ENCODE measurements around the gene TBC1D21. TPM values are rescaled to one million over a fixed set of nuclear protein-coding genes. Genes with fewer than 3 reads are reported as not detected.

The TBC1D21 gene
- total and polyA plus RNA-seq, 5 donors from 2014 or later = not detected

DNA sequence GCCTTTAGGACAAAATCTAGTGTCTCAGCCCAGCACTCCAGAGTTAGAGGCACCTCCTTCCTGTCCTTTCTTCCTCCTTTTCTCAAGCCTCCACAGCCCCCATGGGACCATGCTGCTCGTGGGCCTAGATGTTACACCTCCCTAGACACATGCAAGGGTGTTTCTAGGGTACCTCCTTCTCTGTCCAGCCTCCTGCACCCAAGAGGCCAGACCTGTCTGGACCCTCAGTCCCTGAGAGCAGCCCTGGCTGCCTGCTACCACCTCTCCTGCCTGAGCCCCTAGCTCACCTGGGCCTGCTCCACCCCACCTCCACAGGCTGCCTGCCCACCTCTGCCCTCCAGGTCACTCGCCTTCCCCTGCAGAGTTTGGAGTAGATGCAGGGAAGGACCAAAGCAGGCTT is 58.1 kb downstream of the TBC1D21 start:
- H3K9me3 Mint-ChIP-seq = no peaks in the 10 kb centered on the region
- H3K9me3 ChIP-seq (ENCODE audit: control insufficient read depth in 2 of 2, low read length in 2 of 2) = no peaks in the 10 kb centered on the region
- peaks cover 4 to 47% (median 21%) of the 10 kb centered on the region in 4 donors for H3K4me1 Mint-ChIP-seq
- peak overlapping the region in 2 of 4 donors; percentile 45 to 52 for H3K4me3 Mint-ChIP-seq
- no peaks in the 10 kb centered on the region for H3K27me3 ChIP-seq (ENCODE audit: control insufficient read depth, insufficient read depth, low read length)
- H3K4me3 ChIP-seq (ENCODE audit: low read depth, low read length) = no peak overlapping the region
- H3K36me3 ChIP-seq (ENCODE audit: control insufficient read depth, insufficient read depth, low read length) = no peaks in the 10 kb centered on the region
- no peaks in the 10 kb centered on the region for H3K27me3 Mint-ChIP-seq
- no peak overlapping the region for H3K27ac ChIP-seq (ENCODE audit: insufficient read depth, low read length, poor library complexity, severe bottlenecking)
- DNase-seq = no peak
- no peaks in the 10 kb centered on the region for H3K36me3 Mint-ChIP-seq
- no peak for ATAC-seq (ENCODE audit: low read depth in 2 of 2)
- peaks cover 50% of the 10 kb centered on the region for H3K4me1 ChIP-seq (ENCODE audit: control insufficient read depth, insufficient read depth, low read length, poor library complexity, severe bottlenecking)
- peak overlapping the region in 2 of 3 donors; percentile 32 to 73 for H3K27ac Mint-ChIP-seq

DNA sequence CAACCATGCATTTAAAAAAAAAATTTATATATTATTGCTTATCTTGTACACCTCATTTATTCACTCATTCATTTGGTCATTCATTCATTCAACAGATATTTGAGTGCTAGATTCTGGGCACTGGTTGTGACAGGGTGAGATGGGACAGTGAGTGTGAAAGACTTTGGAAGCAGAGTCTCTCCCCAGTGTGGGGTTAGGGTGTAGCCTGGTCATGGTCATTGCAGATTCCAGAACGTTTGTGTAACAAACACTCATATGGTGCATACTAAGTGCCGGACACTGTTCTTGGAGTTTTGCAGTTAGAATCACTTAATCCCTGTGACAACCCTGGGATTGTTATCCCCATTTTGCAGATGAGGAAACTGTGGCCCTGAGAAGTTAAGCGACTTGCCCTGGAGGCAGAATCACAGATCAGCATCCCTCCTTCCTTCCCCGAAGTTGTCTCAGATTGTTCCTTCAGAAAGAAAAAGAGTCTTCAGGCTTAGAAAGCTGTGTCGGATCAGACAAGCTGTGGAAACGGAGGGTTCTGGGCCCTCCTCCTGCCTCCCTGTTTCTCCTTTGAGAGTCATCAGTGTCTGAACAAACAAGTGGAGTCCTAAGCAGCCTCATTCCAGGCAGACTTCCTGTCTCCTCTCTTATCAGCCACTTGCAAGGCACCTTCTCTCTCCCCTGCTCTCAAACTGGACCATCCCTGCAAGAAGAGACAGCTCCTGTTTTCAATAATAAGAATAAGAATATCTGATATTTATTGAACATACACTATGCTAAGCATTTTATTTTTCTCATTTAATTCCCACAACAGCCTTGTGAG is 59.2 kb downstream of the TBC1D21 start:
- H3K27me3 ChIP-seq (ENCODE audit: control insufficient read depth, insufficient read depth, low read length) = no peaks in the 10 kb centered on the region
- no peaks in the 10 kb centered on the region for H3K36me3 Mint-ChIP-seq
- no peaks in the 10 kb centered on the region for H3K27me3 Mint-ChIP-seq

DNA sequence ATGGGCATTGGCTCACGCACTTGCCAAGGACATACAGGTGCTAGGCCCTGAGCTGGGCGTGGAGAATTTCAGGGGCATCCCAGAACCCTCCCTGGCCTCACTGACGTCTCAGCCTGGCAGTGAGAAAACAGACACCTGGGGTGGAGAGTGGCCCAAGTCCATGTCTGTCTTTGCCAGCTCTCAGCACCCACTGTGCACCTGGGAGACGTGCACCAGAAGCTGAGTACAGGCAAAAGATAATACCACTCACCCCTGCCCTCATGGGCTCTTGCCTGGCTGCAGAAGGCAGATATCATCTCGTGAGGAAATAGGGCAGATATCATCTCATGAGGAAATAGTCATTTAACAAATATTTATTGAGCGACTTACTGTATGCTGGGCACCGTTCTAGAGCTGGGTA is 60.9 kb downstream of the TBC1D21 start:
- Mint-ChIP-seq H3K4me3 (peak overlapping the region in 2 of 4 donors; percentile 32 to 34), H3K27me3 (no peaks in the 10 kb centered on the region), H3K36me3 (no peaks in the 10 kb centered on the region), H3K4me1 (peaks cover 0 to 37% (median 12%) of the 10 kb centered on the region in 4 donors), H3K9me3 (no peaks in the 10 kb centered on the region), H3K27ac (peak overlapping the region in 2 of 3 donors; percentile 36 to 52)
- Histone ChIP-seq H3K4me1 (ENCODE audit: control insufficient read depth, insufficient read depth, low read length, poor library complexity, severe bottlenecking) (peaks cover 32% of the 10 kb centered on the region), H3K9me3 (ENCODE audit: control insufficient read depth in 2 of 2, low read length in 2 of 2) (no peaks in the 10 kb centered on the region), H3K4me3 (ENCODE audit: low read depth, low read length) (peak overlapping the region; percentile 44), H3K27me3 (ENCODE audit: control insufficient read depth, insufficient read depth, low read length) (no peaks in the 10 kb centered on the region), H3K27ac (ENCODE audit: insufficient read depth, low read length, poor library complexity, severe bottlenecking) (peak overlapping the region; percentile 50), H3K36me3 (ENCODE audit: control insufficient read depth, insufficient read depth, low read length) (no peaks in the 10 kb centered on the region)
- DNase-seq (no peak), ATAC-seq (ENCODE audit: low read depth in 2 of 2) (peak; percentile 48 to 58)

More for the DNA sequence above, 59.2 kb downstream of the TBC1D21 start:
- H3K4me3 ChIP-seq (ENCODE audit: low read depth, low read length) = no peak overlapping the region
- no peak overlapping the region for H3K27ac ChIP-seq (ENCODE audit: insufficient read depth, low read length, poor library complexity, severe bottlenecking)
- DNase-seq = no peak
- no peaks in the 10 kb centered on the region for H3K36me3 ChIP-seq (ENCODE audit: control insufficient read depth, insufficient read depth, low read length)
- no peak overlapping the region for H3K27ac Mint-ChIP-seq
- peaks cover 4 to 49% (median 21%) of the 10 kb centered on the region in 4 donors for H3K4me1 Mint-ChIP-seq
- ATAC-seq (ENCODE audit: low read depth in 2 of 2) = no peak
- H3K4me1 ChIP-seq (ENCODE audit: control insufficient read depth, insufficient read depth, low read length, poor library complexity, severe bottlenecking) = peaks cover 46% of the 10 kb centered on the region
- H3K9me3 Mint-ChIP-seq = no peaks in the 10 kb centered on the region
- no peaks in the 10 kb centered on the region for H3K9me3 ChIP-seq (ENCODE audit: control insufficient read depth in 2 of 2, low read length in 2 of 2)
- H3K4me3 Mint-ChIP-seq = peak overlapping the region in 1 of 4 donors; percentile 27

DNA sequence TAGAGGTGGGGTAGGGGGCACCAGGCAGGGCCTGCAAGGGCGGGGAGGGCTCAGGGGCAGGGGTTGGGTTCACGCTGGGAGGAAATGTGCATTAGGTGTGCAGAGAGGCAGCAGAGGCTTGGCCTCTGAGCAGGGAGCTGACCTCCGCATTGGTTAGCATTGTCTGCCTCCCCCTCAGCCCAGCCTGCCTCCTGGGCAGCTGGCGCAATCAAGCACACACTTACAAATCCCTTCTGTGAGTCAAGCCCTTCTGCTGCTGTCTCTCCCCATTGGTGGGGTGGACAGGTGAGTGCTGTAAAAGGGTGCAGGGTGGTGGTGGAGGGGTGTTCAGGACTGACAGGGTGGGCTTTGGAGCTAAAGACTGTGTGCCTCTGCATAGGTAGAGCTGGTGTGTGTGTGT is 62.2 kb downstream of the TBC1D21 start:
- H3K27me3 Mint-ChIP-seq = no peaks in the 10 kb centered on the region
- peaks cover 0 to 39% (median 13%) of the 10 kb centered on the region in 4 donors for H3K4me1 Mint-ChIP-seq
- ATAC-seq (ENCODE audit: low read depth in 2 of 2) (no peak), DNase-seq (no peak)
- Histone ChIP-seq H3K9me3 (ENCODE audit: control insufficient read depth in 2 of 2, low read length in 2 of 2) (no peaks in the 10 kb centered on the region), H3K36me3 (ENCODE audit: control insufficient read depth, insufficient read depth, low read length) (no peaks in the 10 kb centered on the region), H3K27me3 (ENCODE audit: control insufficient read depth, insufficient read depth, low read length) (no peaks in the 10 kb centered on the region), H3K27ac (ENCODE audit: insufficient read depth, low read length, poor library complexity, severe bottlenecking) (no peak overlapping the region), H3K4me1 (ENCODE audit: control insufficient read depth, insufficient read depth, low read length, poor library complexity, severe bottlenecking) (peaks cover 29% of the 10 kb centered on the region), H3K4me3 (ENCODE audit: low read depth, low read length) (no peak overlapping the region)
- H3K4me3 Mint-ChIP-seq = no peak overlapping the region
- peak overlapping the region in 1 of 3 donors; percentile 36 for H3K27ac Mint-ChIP-seq
- H3K9me3 Mint-ChIP-seq = no peaks in the 10 kb centered on the region
- no peaks in the 10 kb centered on the region for H3K36me3 Mint-ChIP-seq

DNA sequence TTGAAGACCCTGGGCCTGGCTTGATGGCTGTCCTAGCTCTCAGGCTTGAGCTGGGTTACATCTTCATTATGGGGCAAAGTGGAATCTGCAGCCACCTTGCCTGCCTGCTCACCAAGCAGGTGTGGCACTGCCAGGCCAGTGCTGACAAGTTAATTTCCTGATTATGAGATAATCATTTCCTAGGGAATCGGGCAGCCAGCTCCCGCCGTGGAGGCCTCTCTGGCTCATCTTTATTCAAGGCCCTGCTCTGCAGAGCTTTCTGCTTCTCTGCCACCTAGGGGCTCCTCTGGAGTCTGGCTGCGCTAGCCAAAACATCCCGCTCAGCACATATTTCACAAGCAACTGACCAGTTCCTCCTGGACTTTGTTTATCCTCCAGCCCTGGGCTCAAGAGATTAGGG is 62.8 kb downstream of the TBC1D21 start:
- Mint-ChIP-seq H3K4me3 (peak overlapping the region in 1 of 4 donors; percentile 38), H3K27me3 (no peaks in the 10 kb centered on the region), H3K4me1 (peaks cover 0 to 42% (median 14%) of the 10 kb centered on the region in 4 donors), H3K27ac (peak overlapping the region in 2 of 3 donors; percentile 21 to 26), H3K9me3 (no peaks in the 10 kb centered on the region), H3K36me3 (no peaks in the 10 kb centered on the region)
- no peak for ATAC-seq (ENCODE audit: low read depth in 2 of 2)
- peaks cover 33% of the 10 kb centered on the region for H3K4me1 ChIP-seq (ENCODE audit: control insufficient read depth, insufficient read depth, low read length, poor library complexity, severe bottlenecking)
- H3K27ac ChIP-seq (ENCODE audit: insufficient read depth, low read length, poor library complexity, severe bottlenecking) = no peak overlapping the region
- no peak overlapping the region for H3K4me3 ChIP-seq (ENCODE audit: low read depth, low read length)
- DNase-seq = no peak
- no peaks in the 10 kb centered on the region for H3K27me3 ChIP-seq (ENCODE audit: control insufficient read depth, insufficient read depth, low read length)
- no peaks in the 10 kb centered on the region for H3K36me3 ChIP-seq (ENCODE audit: control insufficient read depth, insufficient read depth, low read length)
- H3K9me3 ChIP-seq (ENCODE audit: control insufficient read depth in 2 of 2, low read length in 2 of 2) = no peaks in the 10 kb centered on the region

DNA sequence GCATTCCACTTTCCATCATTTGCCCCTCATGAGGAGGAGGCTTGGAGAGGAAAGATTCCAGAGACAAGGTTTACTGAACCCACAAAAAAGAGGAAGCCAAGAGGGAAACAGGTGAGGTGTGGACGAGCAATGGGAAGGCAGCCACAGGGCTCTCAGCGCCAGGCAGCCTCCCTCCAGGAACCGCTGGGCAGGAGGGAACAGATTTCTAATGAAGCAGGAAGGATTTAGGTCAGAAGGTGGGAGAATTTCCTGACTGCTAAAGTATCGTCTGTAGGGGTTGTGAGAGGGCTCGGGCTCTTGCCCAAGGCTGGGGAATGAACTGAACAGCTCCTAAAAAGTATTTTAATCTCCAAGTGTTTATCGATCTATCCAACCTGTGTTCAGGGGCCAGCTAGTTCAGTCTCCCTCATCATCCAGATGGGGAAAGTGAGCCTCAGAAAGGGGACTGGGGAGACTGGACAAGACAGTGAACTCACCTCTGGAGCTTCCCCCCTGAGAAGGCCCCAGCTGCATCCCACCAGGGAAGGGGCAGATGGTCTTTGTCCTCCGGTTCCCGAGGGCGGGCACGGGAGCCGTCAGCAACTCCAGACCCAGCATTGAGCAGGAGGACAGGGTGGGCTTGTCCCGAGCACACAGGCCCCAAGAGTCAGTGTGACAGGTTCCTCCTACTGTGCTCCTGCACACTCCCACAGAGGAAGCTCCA is 63.4 kb downstream of the TBC1D21 start:
- DNase-seq (no peak), ATAC-seq (ENCODE audit: low read depth in 2 of 2) (no peak)
- no peaks in the 10 kb centered on the region for H3K27me3 ChIP-seq (ENCODE audit: control insufficient read depth, insufficient read depth, low read length)
- no peak overlapping the region for H3K27ac ChIP-seq (ENCODE audit: insufficient read depth, low read length, poor library complexity, severe bottlenecking)
- H3K9me3 ChIP-seq (ENCODE audit: control insufficient read depth in 2 of 2, low read length in 2 of 2) = no peaks in the 10 kb centered on the region
- Mint-ChIP-seq H3K4me1 (peaks cover 0 to 43% (median 17%) of the 10 kb centered on the region in 4 donors), H3K27ac (peak overlapping the region in 2 of 3 donors; percentile 21 to 26), H3K4me3 (peak overlapping the region in 1 of 4 donors; percentile 38), H3K36me3 (no peaks in the 10 kb centered on the region), H3K27me3 (no peaks in the 10 kb centered on the region), H3K9me3 (no peaks in the 10 kb centered on the region)
- H3K4me3 ChIP-seq (ENCODE audit: low read depth, low read length) = no peak overlapping the region
- H3K4me1 ChIP-seq (ENCODE audit: control insufficient read depth, insufficient read depth, low read length, poor library complexity, severe bottlenecking) = peaks cover 38% of the 10 kb centered on the region
- no peaks in the 10 kb centered on the region for H3K36me3 ChIP-seq (ENCODE audit: control insufficient read depth, insufficient read depth, low read length)

DNA sequence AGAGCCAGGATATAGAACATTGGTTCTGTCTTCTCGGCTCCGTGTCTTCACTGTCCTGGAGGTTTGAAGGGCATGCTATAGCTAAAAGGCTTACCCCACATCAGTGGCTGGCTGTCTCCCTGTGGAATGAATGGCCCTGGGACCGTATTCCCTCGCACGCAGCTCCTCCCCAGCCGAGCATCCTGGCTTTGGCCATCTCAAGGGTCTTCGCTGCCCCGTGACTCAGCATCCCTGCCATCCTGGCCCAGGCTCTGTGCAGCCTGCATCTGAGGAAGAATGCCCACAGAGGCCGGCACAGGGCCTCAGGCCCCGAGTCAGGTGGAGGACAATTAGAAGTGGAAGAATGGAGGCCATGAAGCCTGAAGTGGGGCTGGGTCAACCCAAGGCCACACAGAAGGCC is 63.9 kb downstream of the TBC1D21 start:
- Mint-ChIP-seq H3K27me3 (no peaks in the 10 kb centered on the region), H3K36me3 (no peaks in the 10 kb centered on the region), H3K4me1 (peaks cover 0 to 48% (median 19%) of the 10 kb centered on the region in 4 donors), H3K27ac (peak overlapping the region in 1 of 3 donors; percentile 42), H3K9me3 (no peaks in the 10 kb centered on the region), H3K4me3 (no peak overlapping the region)
- DNase-seq (no peak), ATAC-seq (ENCODE audit: low read depth in 2 of 2) (no peak)
- Histone ChIP-seq H3K4me3 (ENCODE audit: low read depth, low read length) (no peak overlapping the region), H3K27me3 (ENCODE audit: control insufficient read depth, insufficient read depth, low read length) (no peaks in the 10 kb centered on the region), H3K36me3 (ENCODE audit: control insufficient read depth, insufficient read depth, low read length) (no peaks in the 10 kb centered on the region), H3K9me3 (ENCODE audit: control insufficient read depth in 2 of 2, low read length in 2 of 2) (no peaks in the 10 kb centered on the region), H3K4me1 (ENCODE audit: control insufficient read depth, insufficient read depth, low read length, poor library complexity, severe bottlenecking) (peaks cover 44% of the 10 kb centered on the region), H3K27ac (ENCODE audit: insufficient read depth, low read length, poor library complexity, severe bottlenecking) (no peak overlapping the region)

Data from CD4-positive, CD25-positive, alpha-beta regulatory T cell (primary cell).